Loucy (cell line): ENCODE results near the gene CELSR1.

Experiments used
- H2AFZ ChIP-seq: fragments of 200-600 bp; sonication (generic); 2 replicates; pipeline ENCODE4 v1.6.0; 2016; ENCODE audit warnings: antibody characterized with exemption, mild to moderate bottlenecking, low read length, moderate library complexity
- H3F3A ChIP-seq: fragments of 200-600 bp; 2 replicates; pipeline ENCODE4 v1.6.0; 2016; ENCODE audit warnings: antibody characterized with exemption, low read depth, mild to moderate bottlenecking
- H3K27me3 ChIP-seq: fragments of 200-600 bp; sonication (generic); 2 replicates; pipeline ENCODE4 v1.6.1; 2014; ENCODE audit warnings: low read length, mild to moderate bottlenecking; ENCODE audit not compliant: insufficient read depth, poor library complexity, severe bottlenecking
- H3K36me3 ChIP-seq: fragments of 200-600 bp; sonication (generic); 2 replicates; pipeline ENCODE4 v1.6.1; 2016; ENCODE audit warnings: low read length; ENCODE audit not compliant: insufficient read depth
- H3K4me1 ChIP-seq: fragments of 200-600 bp; sonication (generic); 2 replicates; pipeline ENCODE4 v1.5.1; 2014; ENCODE audit warnings: low read length, mild to moderate bottlenecking; ENCODE audit not compliant: insufficient read depth, poor library complexity, severe bottlenecking
- H3K4me2 ChIP-seq: fragments of 200-600 bp; sonication (generic); 2 replicates; pipeline ENCODE4 v1.6.0; 2014; ENCODE audit warnings: antibody characterized with exemption, low read length, low read depth, mild to moderate bottlenecking; ENCODE audit not compliant: poor library complexity, severe bottlenecking
- H3K4me3 ChIP-seq: fragments of 200-600 bp; sonication (generic); 2 replicates; pipeline ENCODE4 v1.5.1; 2014; ENCODE audit warnings: low read length, mild to moderate bottlenecking, mixed read lengths; ENCODE audit not compliant: poor library complexity, severe bottlenecking
- H3K79me2 ChIP-seq: fragments of 200-600 bp; sonication (generic); 2 replicates; pipeline ENCODE4 v1.6.1; 2014; ENCODE audit warnings: low read length; ENCODE audit not compliant: insufficient read depth
- H3K9ac ChIP-seq: fragments of 200-600 bp; sonication (generic); 2 replicates; pipeline ENCODE4 v1.6.0; 2014; ENCODE audit warnings: mild to moderate bottlenecking, low read depth, low read length, moderate library complexity; ENCODE audit not compliant: poor library complexity, severe bottlenecking
- H3K9me2 ChIP-seq: fragments of 200-600 bp; sonication (generic); replicated peaks from 2 replicates; pipeline ENCODE4 v1.6.1; 2016; ENCODE audit warnings: low read depth, low read length, mixed read lengths
- H3K9me3 ChIP-seq: fragments of 200-600 bp; sonication (generic); 2 replicates; pipeline ENCODE4 v1.6.1; 2014; ENCODE audit warnings: mild to moderate bottlenecking, antibody characterized with exemption, low read length, low read depth; ENCODE audit not compliant: insufficient read depth
- H4K20me1 ChIP-seq: fragments of 200-600 bp; sonication (generic); 2 replicates; pipeline ENCODE4 v1.6.0; 2014; ENCODE audit warnings: antibody characterized with exemption, low read length, mild to moderate bottlenecking; ENCODE audit not compliant: insufficient read depth, poor library complexity, severe bottlenecking
- EZH2phosphoT487 ChIP-seq: fragments of 200-600 bp; IDR thresholded peaks from 2 replicates; pipeline ENCODE4 v1.6.1; 2018; ENCODE audit warnings: antibody characterized with exemption, mild to moderate bottlenecking, moderate library complexity, borderline replicate concordance
- TF ChIP-seq, protein P1 (sequence below): fragments of 200-600 bp; sonication (generic); conservative IDR thresholded peaks from 2 replicates; pipeline ENCODE4 v1.5.1; 2014; ENCODE audit warnings: mild to moderate bottlenecking, antibody characterized with exemption, low read length

The CELSR1 gene

DNA sequence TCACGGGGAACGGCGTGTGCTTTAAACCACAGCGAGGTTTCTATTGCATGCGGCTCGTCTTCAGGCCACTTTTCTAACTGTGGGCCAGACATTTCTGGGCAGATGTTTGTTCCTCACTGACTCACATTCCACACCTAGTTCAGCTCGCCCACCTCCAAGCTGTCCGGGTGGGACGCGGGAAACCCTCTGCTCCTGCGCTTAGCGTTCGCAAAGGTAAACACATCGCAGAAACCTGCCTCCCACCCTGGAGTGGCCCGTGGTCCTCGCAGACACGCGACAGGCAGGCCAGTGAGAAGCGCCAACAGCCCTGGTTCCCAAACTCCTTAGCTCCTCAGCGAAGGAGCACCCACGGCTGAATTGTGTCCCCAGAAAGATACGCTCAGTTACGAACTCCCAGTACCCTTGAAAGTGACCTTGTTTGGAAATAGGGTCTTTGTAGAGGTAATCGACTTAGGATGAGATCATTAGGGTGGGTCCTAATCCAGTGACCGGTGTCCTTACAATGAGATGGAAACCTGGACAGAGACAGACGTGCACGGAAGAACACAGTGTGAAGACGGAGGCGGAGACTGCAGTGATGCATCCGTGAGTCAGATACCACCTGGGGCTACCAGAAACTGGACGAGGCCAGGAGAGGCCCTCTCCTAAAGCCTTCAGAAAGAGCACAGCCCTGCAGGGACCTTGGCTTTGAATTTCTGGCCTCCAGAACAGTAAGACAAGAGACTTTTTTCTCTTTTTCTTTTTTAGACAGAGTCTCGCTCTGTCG lies 82.7 kb downstream of the CELSR1 start:
- Histone ChIP-seq H3K79me2 (no peaks in the 10 kb centered on the region), H3K4me2 (no peak overlapping the region), H4K20me1 (no peaks in the 10 kb centered on the region), H2AFZ (no peak overlapping the region), H3K4me3 (no peak overlapping the region), H3K9me3 (no peaks in the 10 kb centered on the region), H3K9ac (no peak overlapping the region), H3K9me2 (no peaks in the 10 kb centered on the region), H3F3A (no peaks in the 10 kb centered on the region), H3K36me3 (no peaks in the 10 kb centered on the region), H3K27me3 (no peaks in the 10 kb centered on the region), H3K4me1 (no peaks in the 10 kb centered on the region)
- TF ChIP-seq EZH2phosphoT487 = no peak
- TF ChIP-seq, protein P1, sequence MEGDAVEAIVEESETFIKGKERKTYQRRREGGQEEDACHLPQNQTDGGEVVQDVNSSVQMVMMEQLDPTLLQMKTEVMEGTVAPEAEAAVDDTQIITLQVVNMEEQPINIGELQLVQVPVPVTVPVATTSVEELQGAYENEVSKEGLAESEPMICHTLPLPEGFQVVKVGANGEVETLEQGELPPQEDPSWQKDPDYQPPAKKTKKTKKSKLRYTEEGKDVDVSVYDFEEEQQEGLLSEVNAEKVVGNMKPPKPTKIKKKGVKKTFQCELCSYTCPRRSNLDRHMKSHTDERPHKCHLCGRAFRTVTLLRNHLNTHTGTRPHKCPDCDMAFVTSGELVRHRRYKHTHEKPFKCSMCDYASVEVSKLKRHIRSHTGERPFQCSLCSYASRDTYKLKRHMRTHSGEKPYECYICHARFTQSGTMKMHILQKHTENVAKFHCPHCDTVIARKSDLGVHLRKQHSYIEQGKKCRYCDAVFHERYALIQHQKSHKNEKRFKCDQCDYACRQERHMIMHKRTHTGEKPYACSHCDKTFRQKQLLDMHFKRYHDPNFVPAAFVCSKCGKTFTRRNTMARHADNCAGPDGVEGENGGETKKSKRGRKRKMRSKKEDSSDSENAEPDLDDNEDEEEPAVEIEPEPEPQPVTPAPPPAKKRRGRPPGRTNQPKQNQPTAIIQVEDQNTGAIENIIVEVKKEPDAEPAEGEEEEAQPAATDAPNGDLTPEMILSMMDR = no peak

DNA sequence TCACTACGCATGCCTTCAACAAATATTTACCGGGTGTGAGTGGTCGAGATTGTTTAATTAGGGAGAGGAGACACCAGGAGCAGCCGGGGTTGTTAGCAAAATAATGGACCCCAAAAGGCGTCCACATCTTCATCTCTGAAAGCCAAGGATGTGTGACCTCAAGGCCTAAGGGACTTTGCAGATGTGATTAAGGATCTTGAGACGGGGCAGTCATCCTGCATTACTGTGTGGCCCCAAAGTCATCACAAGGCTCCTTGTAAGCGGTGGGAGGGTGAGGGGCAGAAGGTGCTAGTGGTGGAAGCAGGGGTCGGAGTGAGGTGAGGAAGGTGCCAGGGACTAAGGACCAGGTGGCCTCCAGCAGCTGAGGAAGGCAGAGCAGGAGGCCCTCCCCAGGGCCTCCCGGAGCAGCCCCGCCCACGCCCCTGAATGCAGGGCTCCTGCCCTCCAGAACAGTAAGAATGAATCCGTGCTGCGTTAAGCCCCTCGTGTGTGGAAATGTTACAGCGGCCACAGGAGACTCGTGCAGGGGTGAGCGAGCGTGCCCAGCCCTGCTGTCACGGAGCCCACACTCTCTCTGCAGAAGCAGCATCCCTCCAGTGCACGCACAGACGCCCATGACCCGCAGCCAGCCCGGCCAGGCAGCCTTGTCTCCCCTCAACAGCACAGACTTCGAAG lies 83.5 kb downstream of the CELSR1 start:
- no peaks in the 10 kb centered on the region for H3K9me3 ChIP-seq
- H3K36me3 ChIP-seq = no peaks in the 10 kb centered on the region
- H3K27me3 ChIP-seq = no peaks in the 10 kb centered on the region
- no peaks in the 10 kb centered on the region for H3K4me1 ChIP-seq
- no peak overlapping the region for H3K9ac ChIP-seq
- no peaks in the 10 kb centered on the region for H4K20me1 ChIP-seq
- H2AFZ ChIP-seq = no peak overlapping the region
- no peaks in the 10 kb centered on the region for H3K79me2 ChIP-seq
- H3K4me2 ChIP-seq = no peak overlapping the region
- no peak overlapping the region for H3K4me3 ChIP-seq
- H3F3A ChIP-seq = no peaks in the 10 kb centered on the region
- no peak for TF ChIP-seq EZH2phosphoT487
- TF ChIP-seq, protein P1 = no peak
- no peaks in the 10 kb centered on the region for H3K9me2 ChIP-seq

DNA sequence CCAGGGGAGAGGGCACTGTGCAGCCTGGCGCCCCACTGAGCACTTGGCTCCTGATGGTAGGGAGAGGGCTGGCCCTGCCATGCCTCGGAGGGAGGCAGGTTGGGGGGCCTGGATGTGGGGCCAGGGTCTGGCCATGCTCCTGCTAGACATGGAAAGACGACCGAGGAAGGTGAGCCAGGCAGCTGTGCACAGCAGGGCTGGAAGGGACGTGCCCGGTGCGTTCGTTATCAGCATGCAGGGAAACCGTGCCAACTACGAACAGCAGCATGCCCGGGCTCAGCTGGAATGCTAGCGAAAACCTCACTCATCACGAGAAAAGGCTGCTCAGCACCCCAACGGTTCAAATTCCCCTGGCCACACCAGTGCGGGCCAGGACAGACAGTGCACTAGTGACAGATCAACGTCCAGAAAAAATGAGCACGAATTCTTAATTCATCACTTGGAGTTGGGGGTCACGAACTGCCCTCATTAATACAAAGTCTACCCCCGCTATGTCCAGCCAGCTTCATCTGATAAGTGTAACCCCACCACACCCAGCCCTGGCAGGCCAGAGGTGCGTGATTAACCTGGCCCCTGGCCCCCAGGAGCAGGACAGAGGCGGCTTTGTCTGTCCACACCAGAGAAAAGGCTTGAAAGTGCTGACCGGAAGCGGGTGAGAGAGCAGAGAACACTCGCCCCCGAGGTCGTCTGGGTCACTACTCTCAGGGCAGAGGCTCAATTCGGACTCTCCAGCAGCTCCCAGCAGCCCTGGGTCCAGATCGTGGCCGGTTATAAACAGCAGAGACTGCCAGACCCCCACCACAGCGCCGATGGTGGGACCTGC lies 84.2 kb downstream of the CELSR1 start:
- no peaks in the 10 kb centered on the region for H3F3A ChIP-seq
- no peak overlapping the region for H3K4me2 ChIP-seq
- H3K27me3 ChIP-seq = no peaks in the 10 kb centered on the region
- no peaks in the 10 kb centered on the region for H3K9me3 ChIP-seq
- H3K79me2 ChIP-seq = no peaks in the 10 kb centered on the region
- H3K36me3 ChIP-seq = no peaks in the 10 kb centered on the region
- H3K9ac ChIP-seq = no peak overlapping the region
- no peak overlapping the region for H2AFZ ChIP-seq
- H4K20me1 ChIP-seq = no peaks in the 10 kb centered on the region
- no peaks in the 10 kb centered on the region for H3K9me2 ChIP-seq
- H3K4me1 ChIP-seq = no peaks in the 10 kb centered on the region
- TF ChIP-seq, protein P1 = no peak
- no peak for TF ChIP-seq EZH2phosphoT487
- H3K4me3 ChIP-seq = no peak overlapping the region
